ENCODE measurements around the gene LFNG.

LFNG gene

DNA sequence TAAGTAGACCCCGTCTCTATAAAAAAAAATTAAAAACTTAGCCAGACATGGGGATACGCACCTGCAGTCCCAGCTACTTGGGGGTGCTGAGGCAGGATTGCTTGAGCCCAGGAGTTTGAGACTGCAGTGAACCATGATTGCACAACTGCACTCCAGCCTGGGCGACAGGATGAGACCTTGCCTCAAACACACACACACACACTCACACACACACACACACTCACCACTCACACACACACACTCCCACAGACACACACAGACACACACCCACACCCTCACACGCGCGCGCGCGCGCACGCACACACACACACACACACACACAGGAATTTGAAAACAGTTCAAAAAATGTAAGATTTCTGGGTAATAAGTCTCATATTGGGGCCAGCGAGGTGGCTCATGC, 34.7 kb upstream of the LFNG start:
- DNase-seq, result no peak

DNA sequence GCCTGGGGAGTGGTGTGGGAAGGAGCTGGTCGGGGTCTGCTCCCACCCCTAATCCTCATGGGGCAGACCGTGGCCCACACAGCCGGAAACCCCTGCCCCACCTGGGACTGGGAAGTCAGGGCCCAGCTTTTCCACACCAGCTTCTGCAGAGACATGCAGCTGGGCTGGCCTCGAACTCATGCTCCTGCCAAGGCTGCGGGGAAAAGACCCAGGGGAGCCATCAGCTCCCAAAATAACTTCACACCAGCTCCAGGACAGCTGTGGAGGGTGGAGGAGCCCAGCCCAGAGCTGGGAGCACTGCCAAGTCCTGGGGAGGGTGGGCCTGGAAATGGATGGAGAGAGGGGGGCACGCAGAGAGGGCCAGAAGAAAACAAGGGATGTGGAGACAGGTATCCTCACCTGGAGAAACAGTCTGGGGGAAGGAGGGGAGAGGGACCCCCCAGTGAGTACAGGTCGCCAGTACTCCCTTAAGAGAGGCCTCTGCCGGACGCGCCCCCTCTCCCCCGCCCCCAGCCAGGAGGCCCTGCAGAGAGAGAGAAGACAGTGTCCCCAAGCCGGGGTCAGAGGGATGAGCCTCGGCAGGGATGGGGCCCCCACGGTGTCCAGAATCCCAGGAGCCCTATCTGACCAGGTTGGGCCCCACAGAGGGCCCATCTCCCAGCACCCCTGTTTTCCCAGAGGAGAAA, 31.8 kb upstream of the LFNG start:
- DNase-seq, result no peak

DNA sequence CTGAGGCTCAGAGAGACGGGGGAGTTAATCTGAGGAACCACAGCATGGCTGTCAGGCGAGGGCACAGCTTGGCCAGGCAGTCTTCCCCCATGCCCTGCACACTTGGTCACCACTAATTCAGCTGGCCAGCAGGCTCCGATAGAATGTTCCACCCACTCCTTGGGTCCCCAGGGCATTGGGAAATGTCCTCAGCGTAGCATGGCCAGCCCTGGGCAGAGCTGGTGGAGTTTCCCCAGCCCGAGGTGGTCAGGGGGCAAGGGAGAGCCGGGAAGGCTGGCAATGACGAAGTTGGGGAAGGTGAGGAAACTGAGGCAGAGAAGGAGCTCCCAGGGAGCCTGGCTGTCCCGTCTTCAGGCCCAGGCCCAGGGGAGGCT, 31.3 kb upstream of the LFNG start:
- no peak for DNase-seq

DNA sequence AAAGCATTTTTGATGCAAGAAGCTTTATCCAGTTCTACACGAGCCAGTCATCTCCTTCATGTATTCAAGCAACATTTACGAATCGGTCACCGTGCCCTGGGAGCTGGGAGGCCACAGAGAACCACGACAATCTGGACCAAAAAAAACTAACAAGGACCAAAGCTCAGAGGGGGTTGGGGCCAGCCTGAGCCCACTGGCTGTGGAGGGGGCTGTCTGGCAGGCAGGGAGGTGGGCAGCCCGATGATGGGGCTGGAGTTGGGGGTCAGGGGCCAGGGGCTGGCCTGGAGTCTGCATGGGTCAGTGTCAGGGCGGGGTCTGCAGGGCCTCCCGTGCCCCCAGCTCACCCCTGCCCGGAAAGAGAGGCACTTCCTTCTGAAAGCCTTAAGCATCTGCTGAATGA, 30.9 kb upstream of the LFNG start:
- DNase-seq, result no peak

DNA sequence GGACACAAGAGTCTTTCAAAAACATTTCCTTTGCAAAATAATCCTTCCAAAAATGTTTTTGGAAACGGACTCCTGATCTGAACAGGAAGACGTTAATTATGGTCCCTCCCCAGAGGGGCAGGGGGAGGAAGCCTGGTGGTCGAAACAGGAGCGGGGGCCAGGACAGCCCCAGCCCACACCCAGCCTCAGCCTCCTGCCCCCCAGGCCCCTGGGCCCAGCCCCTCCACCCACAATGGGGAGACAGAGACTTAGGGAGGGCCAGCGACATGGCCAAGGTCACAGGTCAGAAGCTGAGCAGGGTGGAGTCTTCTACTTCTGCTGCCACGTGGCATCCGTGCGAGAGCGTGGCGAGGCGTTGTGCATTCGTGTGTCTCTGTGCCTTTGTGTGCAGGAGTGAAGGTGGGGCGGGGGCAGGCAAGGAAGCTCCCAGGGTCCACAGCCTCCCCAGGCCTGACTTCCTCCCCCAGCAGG, 29.4 kb upstream of the LFNG start:
- no peak for DNase-seq

DNA sequence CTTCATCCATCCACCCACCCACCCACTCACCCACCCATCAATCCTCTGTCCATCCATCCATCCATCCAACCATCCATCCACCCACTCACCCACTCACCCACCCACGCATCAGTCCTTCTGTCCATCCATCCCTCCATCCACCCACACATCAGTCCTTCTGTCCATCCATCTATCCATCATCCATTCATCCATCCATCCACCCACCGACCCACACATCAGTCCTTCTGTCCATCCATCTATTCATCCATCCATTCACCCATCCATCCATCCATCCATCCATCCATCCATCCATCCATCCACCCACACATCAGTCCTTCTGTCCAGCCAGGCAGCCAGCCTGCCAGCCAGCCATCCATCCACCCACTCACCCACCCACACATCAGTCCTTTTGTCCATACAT, 27.5 kb upstream of the LFNG start:
- no peak for DNase-seq

DNA sequence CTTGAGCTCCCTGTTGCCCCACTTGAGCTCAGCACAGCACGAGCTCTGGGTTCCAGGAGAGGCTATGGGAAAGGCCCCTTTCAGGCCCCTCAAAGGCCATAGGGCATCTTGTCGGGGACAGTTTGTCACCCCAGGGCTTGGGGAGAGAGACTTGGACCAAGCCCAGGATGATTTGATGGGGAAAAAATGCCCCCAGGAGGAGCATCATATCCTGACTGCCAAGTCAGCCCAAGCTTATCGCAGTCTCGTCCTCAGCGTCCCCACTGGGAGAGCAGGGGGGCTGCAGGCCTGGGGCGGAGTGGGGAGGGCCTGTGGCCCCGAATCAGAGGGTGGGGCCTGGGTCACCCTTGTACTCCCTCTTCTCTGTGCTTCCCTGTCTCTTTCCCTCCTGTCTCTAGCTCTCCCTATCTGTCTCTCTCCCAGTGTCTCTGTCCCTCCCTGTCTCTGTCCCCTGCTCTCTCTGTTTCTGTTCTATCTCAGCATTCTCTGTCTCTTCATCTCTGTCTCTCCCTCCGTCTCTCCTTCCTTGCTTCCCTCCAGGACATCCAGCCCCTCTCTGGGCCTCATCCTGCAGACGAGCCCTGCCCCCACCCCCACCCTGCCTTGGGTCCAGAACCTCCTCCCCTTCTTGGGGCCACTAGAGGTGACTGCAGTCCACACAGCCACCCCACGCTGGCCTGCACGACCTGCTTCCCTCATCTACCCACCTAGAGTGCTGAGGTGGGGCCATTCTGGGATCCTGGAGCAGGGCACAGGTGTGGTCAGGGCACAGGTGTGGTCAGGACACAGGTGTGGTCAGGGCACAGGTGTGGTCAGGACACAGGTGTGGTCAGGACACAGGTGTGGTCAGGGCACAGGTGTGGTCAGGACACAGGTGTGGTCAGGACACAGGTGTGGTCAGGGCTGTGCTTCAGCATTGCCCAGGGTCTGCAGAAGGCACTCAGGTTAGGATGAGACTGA, 26.1 kb upstream of the LFNG start:
- no peak for DNase-seq

DNA sequence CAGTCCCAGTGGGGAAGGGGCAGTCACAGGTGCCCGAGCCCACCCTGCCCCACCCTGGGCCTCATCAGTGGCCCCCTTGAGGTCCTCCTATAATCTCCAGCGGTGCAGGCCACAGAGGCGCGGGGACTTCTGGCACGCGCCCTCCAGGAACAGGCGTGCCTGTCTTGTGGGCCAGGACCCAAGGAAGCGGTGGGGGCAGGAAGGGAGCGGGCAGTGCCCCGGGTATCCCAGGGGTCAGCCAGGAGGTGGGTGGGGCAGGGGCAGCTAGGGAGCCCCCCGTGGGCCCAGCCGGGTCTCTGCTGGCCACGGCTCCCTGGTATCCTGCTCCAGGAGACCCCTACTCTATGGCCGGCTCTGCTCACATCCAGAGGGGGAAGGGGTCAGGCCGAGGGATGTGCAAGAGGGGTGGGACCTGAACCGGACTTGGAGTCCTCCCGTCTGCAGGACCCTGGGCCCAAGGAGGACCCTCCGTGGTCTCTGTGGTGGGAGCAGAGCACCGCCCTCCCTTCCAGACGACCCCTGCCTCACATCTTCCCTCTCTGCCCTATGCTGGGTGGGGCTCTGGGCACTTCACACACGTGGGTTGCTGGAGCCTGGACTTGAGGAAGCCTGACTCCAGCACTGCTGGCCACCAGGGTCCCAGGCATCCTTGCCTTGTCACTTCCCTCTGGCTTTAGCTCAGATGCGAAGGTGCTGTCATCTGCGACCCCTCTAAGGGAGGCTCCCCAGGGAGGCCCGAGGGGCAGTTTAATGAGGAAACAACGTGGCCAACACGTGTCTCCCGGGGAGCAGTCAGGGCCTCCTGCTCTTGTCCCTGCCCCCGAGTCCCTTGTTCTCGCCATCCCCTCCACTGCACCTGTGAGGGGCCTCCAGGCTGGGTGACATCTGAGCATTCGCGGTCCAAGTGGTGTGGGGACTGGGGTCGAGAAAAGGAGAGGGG, 25.1 kb upstream of the LFNG start:
- no peak for DNase-seq

DNA sequence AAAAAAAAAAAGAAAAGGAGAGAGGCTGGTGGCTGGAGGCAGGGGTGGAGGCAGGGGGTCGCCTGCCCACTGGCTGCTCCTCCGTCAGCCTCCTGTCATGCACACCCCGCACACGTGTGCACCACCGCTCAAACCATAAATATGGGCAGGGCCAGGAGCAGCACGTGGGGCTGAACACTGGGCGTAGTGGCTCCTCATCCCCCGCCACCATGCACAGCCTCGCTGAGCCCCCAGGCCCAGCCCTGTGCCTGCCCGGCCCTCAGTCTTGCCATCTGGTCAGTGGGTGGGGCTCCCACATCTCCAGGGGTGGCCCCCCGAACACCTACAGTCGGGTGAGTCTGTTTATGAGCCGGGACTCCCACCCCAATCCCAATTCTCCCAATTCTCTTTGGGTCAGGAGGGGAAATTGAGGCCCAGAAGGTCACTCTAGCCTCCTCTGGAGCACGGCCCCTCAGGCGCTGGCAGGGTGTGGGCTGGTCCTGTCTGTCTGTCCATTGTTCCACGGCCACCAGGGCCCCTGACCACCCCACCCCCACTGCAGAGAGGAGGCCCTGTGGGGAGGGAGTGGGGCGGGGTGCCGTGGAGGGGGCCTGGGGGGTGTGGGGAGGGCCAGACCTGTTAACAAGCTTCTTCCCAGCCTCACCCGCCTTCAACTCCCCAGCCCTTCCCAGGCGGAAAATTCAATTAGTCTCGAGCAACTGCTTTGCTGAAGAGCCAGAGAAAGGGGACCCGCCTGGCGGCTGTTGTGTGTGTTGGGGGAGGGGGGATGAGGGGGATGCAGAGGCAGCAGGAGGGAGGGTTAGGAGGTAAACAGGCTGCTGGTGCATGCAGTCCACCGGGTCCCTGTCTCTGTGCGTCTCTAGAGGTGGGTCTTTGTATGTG, 23.9 kb upstream of the LFNG start:
- DNase-seq, result no peak

DNA sequence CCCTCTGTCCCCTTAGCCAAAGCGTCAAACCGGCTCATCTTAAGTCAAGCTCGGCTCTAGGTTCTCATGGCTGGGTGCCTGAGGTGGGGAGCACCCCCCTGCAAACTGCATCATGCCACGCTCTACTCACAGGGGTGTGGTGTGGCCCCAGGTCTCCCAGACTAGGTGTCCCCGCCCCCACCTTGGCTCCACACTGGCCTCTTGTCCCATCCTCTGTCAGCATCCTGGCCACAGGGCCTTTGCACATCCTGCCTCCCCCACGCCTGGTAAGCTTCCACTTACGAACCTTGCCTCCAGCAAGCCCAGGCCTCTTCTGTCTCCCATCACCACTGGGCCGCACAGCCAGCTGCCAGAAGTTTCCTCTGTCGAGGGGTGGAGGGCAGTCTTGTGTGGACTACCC, 23.2 kb upstream of the LFNG start:
- no peak for DNase-seq

DNA sequence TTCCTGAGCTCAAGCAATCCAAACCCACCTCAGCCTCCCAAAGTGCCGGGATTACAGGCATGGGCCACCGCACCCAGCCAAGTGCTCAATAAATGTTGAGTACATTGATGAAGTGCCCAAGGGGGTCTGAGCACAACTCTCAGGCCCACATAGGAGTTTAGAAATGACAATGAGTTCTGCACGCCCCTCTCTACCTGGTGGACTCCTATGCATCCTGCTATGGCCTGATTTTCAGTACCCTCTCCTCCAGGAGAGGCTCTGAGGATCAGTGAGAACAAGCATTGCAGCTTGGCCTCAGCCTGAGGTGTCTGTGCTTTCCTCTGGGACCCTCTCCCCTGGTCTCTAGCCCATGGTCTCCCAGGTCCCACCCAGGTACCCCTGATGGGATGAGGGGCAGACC, 22.5 kb upstream of the LFNG start:
- DNase-seq, result no peak

DNA sequence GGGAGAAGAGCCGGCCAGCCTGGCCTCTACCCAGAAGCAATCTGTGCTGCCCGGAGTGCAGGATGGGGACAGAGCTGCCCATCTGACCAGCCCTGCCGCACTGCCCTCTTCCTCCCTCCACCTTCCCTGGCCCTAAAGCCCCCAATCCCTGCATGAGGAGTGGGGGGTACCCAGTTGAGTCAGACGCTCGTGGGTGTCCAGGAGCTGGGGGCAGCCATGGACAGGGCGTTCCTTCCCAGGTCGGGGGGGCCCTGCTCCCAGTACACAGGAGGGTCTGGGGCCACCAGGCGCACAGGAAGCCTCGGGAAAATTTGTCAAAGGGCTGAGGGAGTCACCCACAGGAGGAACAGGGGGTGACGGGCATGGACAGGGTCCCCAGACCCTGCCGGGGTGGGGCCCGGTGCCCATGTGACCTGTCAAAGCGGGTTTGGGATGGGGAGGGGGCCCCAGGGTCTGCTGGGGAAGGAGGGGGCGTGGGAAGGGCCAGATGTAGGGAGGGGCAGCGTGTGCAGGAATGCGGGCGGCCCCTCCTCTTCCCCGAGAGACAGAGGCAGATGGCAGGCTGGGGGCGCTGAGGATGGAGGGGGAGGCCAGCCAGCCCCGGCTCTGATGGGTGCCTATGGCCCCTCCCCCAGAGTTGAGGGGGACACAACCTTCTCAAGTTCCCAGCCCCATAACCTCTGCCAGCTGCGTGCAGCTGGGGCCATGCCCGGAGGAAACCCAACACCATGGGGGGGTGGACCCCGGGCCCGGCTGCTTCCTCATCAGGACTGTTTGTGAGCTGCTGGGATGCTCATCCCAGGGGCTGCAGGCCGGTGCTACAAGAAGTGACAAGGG, 21.9 kb upstream of the LFNG start:
- no peak for DNase-seq

DNA sequence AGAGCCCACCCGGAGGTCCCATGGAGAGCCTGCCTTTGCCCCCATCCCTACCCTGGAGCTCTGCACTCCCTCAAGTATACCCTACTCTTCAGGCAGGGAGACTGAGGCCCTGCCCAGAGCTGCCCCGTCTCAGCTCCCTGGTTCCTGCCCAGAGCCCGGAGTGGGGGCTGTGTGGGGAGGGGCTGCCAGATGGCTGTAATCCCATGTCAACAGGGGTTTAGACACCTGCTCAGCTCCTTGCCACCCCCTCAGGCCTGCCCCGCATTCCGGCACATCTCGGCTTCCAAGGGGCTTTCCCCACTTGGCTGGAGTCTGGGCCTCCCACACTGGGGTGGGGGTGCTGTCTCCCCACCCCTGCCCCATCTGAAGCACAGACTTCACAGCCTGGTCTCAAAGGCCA, 20.9 kb upstream of the LFNG start:
- DNase-seq, result no peak

DNA sequence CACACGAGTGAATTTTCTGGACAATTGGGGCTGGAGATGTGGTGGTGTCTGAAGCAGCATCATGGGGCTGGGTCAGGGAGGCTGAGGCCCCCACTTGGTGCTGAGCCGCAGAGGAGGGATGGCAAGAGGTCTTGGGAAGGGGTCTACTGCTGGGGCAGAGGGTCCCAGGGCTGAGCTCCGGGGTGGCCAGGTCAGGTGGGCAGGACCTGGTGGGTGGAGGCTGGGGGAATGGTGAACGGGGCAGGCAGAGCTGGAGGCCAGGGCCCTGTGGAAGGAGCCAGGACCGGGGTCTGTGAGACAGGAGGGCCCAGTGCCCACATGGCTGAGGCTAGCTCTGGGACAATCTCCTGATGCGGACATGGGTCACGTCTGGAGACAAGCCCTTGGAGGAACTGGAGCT, 20.4 kb upstream of the LFNG start:
- DNase-seq, result no peak

DNA sequence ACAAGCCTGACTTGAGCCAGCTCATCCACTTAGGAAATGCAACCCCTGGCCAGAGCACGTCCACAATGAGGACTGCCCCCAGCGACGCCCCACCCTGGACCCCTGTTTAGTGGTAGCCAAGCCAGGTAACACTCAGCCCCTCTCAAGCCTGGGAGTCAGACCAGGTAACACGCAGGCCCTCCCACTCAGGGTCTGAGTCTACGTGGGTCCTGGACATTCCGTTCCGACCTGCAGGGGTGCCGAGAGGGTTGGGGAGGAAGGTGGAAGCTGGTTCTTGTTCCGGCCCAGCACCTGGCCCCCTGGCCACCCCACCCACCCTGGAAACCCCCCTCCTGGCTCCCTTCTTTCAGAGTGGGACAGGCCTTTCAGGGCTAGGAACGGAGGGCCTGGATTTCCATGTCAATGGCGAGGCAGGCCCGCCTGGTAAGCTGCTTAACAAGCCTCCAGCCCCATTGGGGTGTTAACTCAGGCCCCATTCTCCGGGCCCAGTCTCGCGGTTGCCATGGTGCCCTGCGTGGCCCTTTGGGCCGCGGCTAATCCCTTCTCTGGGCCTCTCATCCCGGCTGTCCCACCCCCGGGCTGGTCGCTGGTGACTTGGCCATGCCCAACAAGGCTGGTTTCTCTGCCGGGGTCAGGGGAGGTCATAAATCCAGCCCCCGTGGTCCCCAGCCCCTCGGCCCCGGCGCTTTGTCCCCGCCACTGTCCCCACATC, 19.7 kb upstream of the LFNG start:
- no peak for DNase-seq

DNA sequence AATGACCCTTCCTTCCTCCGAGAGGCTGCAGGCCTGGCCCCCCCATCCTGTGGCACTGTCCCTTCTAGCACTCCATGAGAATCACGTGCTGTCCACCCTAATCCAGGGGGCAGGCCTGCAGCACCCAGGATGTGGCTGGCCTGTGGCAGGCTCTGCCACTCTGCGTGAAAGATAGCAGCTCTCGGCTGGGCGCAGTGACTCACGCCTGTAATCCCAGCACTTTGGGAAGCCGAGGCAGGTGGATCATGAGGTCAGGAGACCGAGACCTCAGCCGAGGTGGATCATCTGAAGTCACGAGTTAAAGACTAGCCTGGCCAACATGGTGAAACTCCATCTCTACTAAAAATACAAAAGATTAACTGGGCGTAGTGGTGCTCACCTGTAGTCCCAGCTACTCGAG, 18.9 kb upstream of the LFNG start:
- no peak for DNase-seq

DNA sequence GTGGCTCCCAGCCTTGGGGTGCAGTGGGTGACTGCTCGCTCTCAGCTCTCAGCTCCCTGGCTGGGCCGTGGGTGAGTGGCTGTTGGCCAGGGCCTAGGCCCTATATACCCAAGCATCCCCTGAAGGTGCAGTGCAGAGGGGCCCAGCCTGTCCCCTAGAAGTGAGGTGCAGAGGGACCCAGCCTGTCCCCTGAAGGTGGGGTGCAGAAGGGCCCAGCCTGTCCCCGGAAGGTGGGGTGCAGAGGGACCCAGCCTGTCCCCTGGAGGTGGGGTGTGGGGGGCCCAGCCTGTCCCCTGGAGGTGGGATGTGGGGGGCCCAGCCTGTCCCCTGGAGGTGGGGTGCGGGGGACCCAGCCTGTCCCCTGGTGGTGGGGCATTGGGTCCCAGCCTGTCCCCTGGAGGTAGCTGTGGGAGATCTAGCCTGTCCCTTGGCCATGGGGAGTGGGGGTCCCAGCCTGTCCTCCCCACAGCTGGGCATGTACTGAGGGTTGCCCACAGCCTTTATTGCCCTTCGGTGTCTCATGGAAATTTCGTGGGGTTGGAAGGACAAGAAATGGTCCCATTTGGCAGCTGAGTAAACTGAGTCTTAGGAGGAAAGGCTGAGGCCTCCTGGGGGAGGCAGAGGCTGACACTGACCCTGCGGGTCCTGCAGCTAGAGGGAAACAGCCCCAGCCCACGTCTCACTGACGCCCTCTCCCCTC, 17.5 kb upstream of the LFNG start:
- no peak for DNase-seq

DNA sequence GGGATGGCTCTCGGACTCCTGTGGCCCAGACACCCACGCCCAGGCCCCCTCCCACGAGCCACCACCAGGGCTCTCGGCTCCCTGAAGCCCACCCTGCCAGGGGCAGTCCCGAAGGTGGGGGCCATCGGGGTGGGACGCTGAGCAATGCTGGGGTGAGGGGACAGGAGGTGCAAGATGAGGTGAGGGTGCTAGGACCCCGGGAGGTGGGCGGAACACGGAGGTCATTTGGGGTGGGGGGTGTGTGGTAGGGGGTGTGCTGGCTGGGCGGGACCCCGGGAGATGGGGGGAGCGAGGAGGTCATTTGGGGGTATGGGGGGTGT, 17.0 kb upstream of the LFNG start:
- no peak for DNase-seq

DNA sequence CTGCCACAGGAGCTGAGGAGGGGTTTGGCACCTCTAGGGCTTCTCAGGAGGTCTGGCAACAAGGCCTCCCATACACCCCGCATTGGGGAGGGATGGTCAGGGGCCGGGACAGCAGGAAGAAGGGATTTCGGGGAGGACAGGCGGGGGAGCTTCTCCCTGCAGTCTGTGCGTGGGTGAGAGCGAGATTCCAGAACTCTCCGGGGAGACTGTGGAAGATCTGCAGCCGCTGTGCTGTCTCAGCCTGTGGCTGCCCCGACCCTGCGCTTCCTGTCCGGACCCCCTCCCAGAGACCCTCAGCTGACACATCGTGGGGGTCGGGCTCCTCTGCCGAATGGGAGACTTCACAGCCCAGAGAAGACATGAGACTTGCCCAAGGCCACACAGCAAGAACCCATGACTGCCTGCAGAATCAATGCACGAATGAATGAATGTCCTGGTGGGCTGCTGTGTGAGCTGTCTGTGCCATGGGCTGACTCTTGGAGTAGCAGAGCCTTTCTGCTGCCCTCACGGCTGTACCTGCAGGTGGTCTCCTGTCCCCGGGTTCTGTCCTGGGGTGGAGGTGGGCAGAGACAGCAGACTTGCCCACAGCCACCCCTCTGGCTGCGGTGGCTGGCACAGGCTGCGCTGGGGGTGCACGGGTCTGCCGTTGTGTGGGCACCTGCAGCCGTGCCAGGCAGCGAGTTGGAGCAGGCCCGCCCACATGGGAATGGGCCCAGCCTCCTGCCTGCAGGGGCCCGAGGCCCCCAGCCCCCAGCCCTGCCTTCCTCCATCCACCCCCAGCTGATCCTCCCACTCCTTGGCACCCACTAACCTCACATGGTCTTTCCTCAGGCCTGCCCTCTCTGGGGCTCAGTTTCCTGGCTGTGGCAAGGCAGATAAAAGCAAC, 16.3 kb upstream of the LFNG start:
- DNase-seq, result no peak

All from CD4-positive, alpha-beta T cell treated with Interleukin-17A for 1 hour (primary cell).